Measurements from ENCODE around the gene KCNK18.

GRCh38 chr10:117254774-117255735, 57.8 kb downstream of the KCNK18 start:
- no peak for TF ChIP-seq CTCF (IDR thresholded peaks at IDR 0.05; ENCODE audit: control extremely low read depth in 1 of 3, insufficient read depth in 1 of 3, low read depth in 1 of 3, low read length in 3 of 3)
- TF ChIP-seq TAF7 (optimal IDR thresholded peaks at IDR 0.05; ENCODE audit: borderline replicate concordance, low read depth, low read length): no peak
- TF ChIP-seq SP2 (IDR thresholded peaks at IDR 0.05; ENCODE audit: low read length): no peak
- TF ChIP-seq POLR2AphosphoS5 (IDR thresholded peaks at IDR 0.05; ENCODE audit: low read depth, low read length): no peak
- TF ChIP-seq MAFK (IDR thresholded peaks at IDR 0.05; ENCODE audit: low read depth, low read length): no peak
- no peak for TF ChIP-seq GTF2F1 (IDR thresholded peaks at IDR 0.05; ENCODE audit: borderline replicate concordance, low read depth, low read length)
- no peak for TF ChIP-seq ATF3 (IDR thresholded peaks at IDR 0.05; ENCODE audit: insufficient read depth, low read depth, low read length)

Data from H1 (cell line).